Myocyte (in vitro differentiated cells): ENCODE results near the gene TBL2. TPM values are rescaled to one million over a fixed set of nuclear protein-coding genes. Genes with fewer than 3 reads are reported as not detected.
"Not testable (repeated sequence)": the region's sequence is repeated elsewhere in the genome, so short reads cannot be mapped to it uniquely, and the experiment has no call there.

Experiments used
- DNase-seq: peaks from one replicate; pipeline ENCODE4 v3.0.0-alpha.2; 2012; ENCODE audit warnings: low read depth
- polyA plus RNA-seq: library from polyadenylated mRNA; unstranded; fragments of >200 nt; gene quantifications from one replicate; pipeline ENCODE4 v1.2.1, GENCODE V29; 2012; ENCODE audit warnings: missing spikeins
- total RNA-seq: library from RNA; depleted of rRNA; stranded (reverse); fragments of >200 nt; gene quantifications from 2 replicates; pipeline ENCODE4 v1.2.3, GENCODE V29; 2014

The TBL2 gene
- 80.7 and 82.0 TPM in 2 replicates for total RNA-seq
- 70.3 TPM for polyA plus RNA-seq

- peak; percentile 100 for DNase-seq
These were observed at the start of gene TBL2 for GRCh38 chr7:73578342-73579128. Gene TBL2 (minus strand): TSS chr7:73578579. CDS start chr7:73578549, 30 bp downstream.

- DNase-seq = peak; percentile 77
These were observed 48.4 kb upstream of the TBL2 start for GRCh38 chr7:73626814-73627213.

DNA sequence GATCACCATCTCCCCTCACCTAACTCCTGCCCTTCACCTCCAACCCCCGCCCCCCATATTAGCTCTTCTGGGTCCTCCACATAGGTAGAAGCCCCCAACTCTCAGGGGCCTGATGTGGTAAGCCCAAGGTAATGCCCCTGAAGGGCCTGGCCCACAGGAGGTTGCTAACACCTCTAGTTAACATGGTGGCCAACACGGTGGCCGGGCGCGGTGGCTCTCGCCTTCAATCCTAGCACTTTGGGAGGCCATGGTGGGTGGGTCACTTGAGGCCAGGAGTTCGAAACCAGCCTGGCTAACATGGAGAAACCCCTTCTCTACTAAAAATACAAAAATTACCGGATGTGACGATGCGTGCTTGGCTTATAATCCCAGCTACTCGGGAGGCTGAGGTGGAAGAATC lies 46.9 kb upstream of the TBL2 start:
- DNase-seq = no peak

GRCh38 chr7:73624669-73625001 lies 46.3 kb upstream of the TBL2 start:
- DNase-seq = no peak

- peak; percentile 71 for DNase-seq
These were observed 45.7 kb upstream of the TBL2 start, which contains the start of gene MLXIPL for GRCh38 chr7:73623798-73624668. Gene MLXIPL (minus strand): TSS chr7:73624522. CDS start chr7:73624492, 30 bp downstream.

- DNase-seq = peak; percentile 87
These were observed 44.8 kb upstream of the TBL2 start for GRCh38 chr7:73622909-73623797.

GRCh38 chr7:73622527-73622908 lies 44.1 kb upstream of the TBL2 start:
- DNase-seq = no peak

DNA sequence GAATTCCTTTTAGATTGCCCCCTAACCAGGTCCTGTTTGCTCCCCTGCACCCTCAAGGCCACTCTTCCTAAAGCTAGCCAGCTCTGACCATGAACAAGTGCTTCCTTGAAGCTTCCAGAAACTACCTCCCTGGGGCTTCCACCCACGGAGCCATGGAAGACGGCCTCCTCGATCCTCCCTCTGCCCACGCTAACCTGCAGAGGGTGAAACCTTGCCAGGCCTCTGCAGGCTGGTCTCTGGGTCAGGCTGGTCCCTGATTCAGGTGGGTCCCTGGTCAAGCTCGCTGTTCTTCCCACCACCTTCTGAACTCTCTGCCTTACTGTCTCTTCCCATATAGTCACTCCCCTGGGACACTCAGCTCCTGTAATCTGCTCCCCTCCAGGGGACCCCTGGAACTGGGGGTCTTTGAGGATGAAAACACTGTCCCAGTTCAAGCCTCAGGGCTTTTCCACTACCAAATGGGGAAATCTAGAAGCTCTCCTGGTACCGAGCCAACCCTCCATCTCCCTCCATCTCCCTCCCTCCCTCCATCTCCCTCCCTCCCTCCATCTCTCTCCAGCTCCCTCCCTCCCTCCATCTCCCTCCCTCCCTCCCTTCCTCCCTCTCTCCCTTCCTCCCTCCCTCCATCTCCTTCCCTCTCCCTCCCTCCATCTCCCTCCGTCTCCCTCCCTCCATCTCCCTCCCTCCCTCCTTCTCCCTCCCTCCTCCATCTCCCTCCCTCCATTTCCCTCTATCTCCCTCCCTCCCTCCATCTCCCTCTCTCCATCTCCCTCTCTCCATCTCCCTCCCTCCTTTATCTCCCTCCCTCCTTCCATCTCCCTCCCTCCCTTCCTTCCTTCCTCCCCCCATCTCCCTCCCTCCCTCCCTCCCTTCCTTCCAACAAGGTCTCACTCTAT lies 43.0 kb upstream of the TBL2 start:
- no peak for DNase-seq

- DNase-seq = not testable (repeated sequence)
These were observed 41.0 kb upstream of the TBL2 start for GRCh38 chr7:73619394-73619793.

DNA sequence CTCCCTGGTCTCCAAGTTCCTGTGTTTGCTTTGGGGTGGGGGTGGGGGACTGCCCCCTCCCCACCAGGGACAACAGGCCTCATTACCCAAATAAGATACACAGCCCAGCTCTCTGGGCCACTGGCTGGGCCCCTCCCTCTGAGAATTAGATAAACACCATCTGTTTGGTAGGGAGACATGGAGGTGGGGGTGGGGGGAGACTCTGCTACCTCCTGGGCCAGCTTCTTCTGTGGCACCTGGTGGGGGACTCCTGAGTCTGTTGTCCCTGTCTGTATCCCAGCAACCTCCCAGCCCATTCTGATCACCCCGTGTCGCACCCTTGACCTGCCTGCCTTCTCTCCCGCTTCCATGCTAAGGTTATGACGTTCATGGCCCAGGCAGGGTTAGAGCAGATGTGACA lies 40.2 kb upstream of the TBL2 start:
- DNase-seq = no peak

GRCh38 chr7:73617520-73617919 lies 39.1 kb upstream of the TBL2 start:
- DNase-seq = not testable (repeated sequence)

DNA sequence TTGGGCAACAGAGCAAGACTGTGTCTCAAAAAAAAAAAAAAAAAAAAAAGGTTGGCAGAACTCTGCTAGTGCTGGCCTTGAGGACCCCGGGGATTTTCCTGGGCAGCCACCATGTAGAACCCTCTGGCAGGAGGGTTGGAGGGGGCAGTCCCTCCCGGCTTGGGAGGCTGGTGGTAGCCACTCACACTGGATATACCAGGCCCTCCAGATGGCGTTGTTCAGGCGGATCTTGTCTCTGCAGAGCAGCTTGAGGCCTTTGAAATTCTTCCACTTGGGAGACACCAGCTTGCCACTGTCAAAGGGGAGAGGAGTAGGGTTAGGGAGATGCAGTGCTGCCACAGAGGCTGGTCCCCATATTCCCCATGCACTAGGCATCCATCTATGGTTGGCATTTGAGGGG lies 37.5 kb upstream of the TBL2 start:
- DNase-seq = peak; percentile 54

GRCh38 chr7:73614937-73615336 lies 36.6 kb upstream of the TBL2 start:
- not testable (repeated sequence) for DNase-seq

DNA sequence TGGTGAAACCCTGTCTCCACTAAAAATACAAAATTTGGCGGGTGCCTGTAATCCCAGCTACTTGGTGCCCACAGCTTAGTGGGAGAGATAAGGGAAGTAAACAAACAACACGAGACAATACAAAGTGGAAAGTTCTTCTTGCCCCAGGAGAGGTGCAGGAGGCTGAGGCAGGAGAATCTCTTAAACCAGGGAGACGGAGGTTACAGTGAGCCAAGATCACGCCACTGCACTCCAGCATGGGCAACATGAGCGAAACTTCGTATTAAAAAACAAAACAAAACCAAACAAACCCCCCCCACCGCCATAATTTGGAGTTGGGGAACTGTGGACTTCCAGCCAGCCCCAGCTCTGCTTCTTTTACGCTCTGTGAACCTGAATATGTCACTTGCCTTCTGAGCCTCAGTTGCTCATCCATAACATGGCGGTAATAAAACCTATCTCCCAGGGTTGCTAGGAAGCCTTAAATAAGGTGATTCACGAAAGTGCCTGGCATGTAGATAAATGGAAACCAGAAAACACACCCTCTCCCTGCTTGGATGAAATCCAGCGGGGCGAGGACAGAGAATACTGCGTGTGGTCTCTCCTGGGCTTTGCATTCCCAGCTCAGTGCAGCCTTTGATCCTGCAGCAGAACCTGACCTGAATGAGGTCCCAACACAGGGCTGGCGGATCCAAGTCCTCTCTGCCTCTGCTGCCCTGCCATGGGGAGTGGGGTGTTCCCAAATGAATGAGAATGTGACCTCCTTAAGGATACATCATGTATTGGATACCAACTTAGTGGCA lies 35.8 kb upstream of the TBL2 start:
- no peak for DNase-seq

GRCh38 chr7:73612598-73613269 lies 34.4 kb upstream of the TBL2 start:
- peak; percentile 56 for DNase-seq

DNA sequence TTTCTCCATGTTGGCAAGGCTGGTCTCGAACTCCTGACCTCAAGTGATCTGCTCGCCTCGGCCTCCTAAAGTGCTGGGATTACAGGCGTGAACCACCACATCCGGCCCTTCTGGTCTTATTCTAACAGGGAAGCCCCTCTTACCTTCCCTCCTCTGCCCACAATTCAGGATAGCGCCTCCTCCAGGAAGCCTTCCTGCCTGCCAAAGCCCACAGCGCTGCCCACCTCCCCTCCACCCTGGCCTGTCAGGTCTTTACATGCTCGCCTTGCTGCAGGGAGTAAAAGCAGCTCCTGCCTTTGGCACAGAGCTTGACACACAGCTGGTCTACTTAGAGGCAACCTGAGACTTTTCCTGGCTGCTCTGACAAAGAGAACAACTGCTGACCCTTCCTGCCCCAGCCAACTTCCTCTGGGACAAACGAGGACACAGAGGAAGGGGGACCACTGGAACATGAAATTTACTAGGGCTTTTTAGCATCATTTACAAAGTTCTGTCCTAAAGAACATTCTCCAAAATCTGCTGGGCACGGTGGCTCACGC lies 32.7 kb upstream of the TBL2 start:
- peak; percentile 77 for DNase-seq

GRCh38 chr7:73610105-73610504 lies 31.7 kb upstream of the TBL2 start:
- DNase-seq = no peak

- DNase-seq = not testable (repeated sequence)
These were observed 29.3 kb upstream of the TBL2 start for GRCh38 chr7:73607692-73607983.
